PC-3 (cell line): ENCODE measurements around the gene CHD9. TPM values are rescaled to one million over a fixed set of nuclear protein-coding genes. Genes with fewer than 3 reads are reported as not detected.

ENCODE experiments used
- ATAC-seq: fragments of 200-7000 bp; cut with Tn5 transposase; 2 replicates; pipeline ENCODE4 v1.9.1; 2020; ENCODE audit warnings: mild to moderate bottlenecking, moderate library complexity
- BruUV-seq: library from RNA; stranded (reverse); fragments of 400-500 nt; replicated peaks from 2 replicates; lab custom pipeline; 2021; lab: Mats Ljungman, UMichigan
- CTCF ChIA-PET: fragments of 300-600 bp; sonication (Branson Sonifier 250); formaldehyde crosslinking; loops from one replicate; lab custom pipeline; 2022; ENCODE audit warnings: antibody characterized with exemption; lab: Charles Lee
- POLR2A ChIA-PET: fragments of 300-600 bp; sonication (Branson Sonifier 250); formaldehyde crosslinking; loops from one replicate; lab custom pipeline; 2022; ENCODE audit warnings: antibody characterized with exemption; ENCODE audit not compliant: unreplicated experiment; lab: Charles Lee
- DNase-seq: peaks from one replicate; pipeline ENCODE4 v3.0.0-alpha.2; 2015
- H2AFZ ChIP-seq: fragments of 300-600 bp; sonication (generic); 2 replicates; pipeline ENCODE4 v1.6.0; 2016; ENCODE audit warnings: antibody characterized with exemption, low read length
- H3F3A ChIP-seq: fragments of 300-600 bp; sonication (generic); one replicate; pipeline ENCODE4 v1.6.0; 2017; ENCODE audit warnings: antibody characterized with exemption, low read length, control low read depth, mild to moderate bottlenecking; ENCODE audit not compliant: unreplicated experiment
- H3K27ac ChIP-seq: fragments of 300-600 bp; sonication (generic); 2 replicates; pipeline ENCODE4 v1.5.1; 2016; ENCODE audit warnings: mild to moderate bottlenecking, low read length
- H3K27me3 ChIP-seq: fragments of 300-600 bp; sonication (generic); 2 replicates; pipeline ENCODE4 v1.6.1; 2016; ENCODE audit warnings: low read length, mixed read lengths
- H3K36me3 ChIP-seq: fragments of 300-600 bp; sonication (generic); 2 replicates; pipeline ENCODE4 v1.6.1; 2016; ENCODE audit warnings: low read depth, mixed run types, low read length, mixed read lengths
- H3K4me1 ChIP-seq: fragments of 300-600 bp; sonication (generic); 2 replicates; pipeline ENCODE4 v1.5.1; 2016; ENCODE audit warnings: low read length; ENCODE audit not compliant: insufficient read depth
- H3K4me2 ChIP-seq: fragments of 300-600 bp; sonication (generic); 2 replicates; pipeline ENCODE4 v1.6.0; 2016; ENCODE audit warnings: low read length
- H3K4me3 ChIP-seq: fragments of 300-600 bp; sonication (generic); 2 replicates; pipeline ENCODE4 v1.5.1; 2016; ENCODE audit warnings: mild to moderate bottlenecking, low read length, mixed read lengths
- H3K79me2 ChIP-seq: fragments of 300-600 bp; sonication (generic); 2 replicates; pipeline ENCODE4 v1.6.1; 2017; ENCODE audit warnings: low read length, mixed read lengths
- H3K9ac ChIP-seq: fragments of 300-600 bp; sonication (generic); 2 replicates; pipeline ENCODE4 v1.6.0; 2016; ENCODE audit warnings: mild to moderate bottlenecking, low read length
- H3K9me2 ChIP-seq: fragments of 300-600 bp; sonication (generic); replicated peaks from 2 replicates; pipeline ENCODE4 v1.6.1; 2016; ENCODE audit warnings: mixed run types, low read length, mixed read lengths
- H3K9me3 ChIP-seq: fragments of 300-600 bp; sonication (generic); 2 replicates; pipeline ENCODE4 v1.6.1; 2016; ENCODE audit warnings: low read length, mixed read lengths
- H4K20me1 ChIP-seq: fragments of 300-600 bp; sonication (generic); 2 replicates; pipeline ENCODE4 v1.6.1; 2016; ENCODE audit warnings: low read length, mixed read lengths
- EZH2 ChIP-seq: fragments of 300-600 bp; sonication (generic); IDR thresholded peaks from one replicate; pipeline ENCODE4 v1.6.1; 2017; ENCODE audit warnings: antibody characterized with exemption, mild to moderate bottlenecking, low read length; ENCODE audit not compliant: unreplicated experiment
- EZH2phosphoT487 ChIP-seq: fragments of 300-600 bp; sonication (generic); IDR thresholded peaks from 2 replicates; pipeline ENCODE4 v1.6.1; 2018; ENCODE audit warnings: mild to moderate bottlenecking, antibody characterized with exemption, low read length, borderline replicate concordance
- intact Hi-C: fragments of 100-400 bp; cut with micrococcal nuclease; formaldehyde crosslinking; loops from 2 replicates; pipeline ENCODE4 v1.9.0; 2023
- total RNA-seq: library from RNA; depleted of rRNA; stranded (reverse); fragments of >200 nt; gene quantifications from 2 replicates; pipeline ENCODE4 v1.2.3, GENCODE V29; 2014
- TF ChIP-seq, protein P1 (sequence below): fragments of 300-600 bp; sonication (generic); conservative IDR thresholded peaks from 2 replicates; pipeline ENCODE4 v1.5.1; 2017; ENCODE audit warnings: antibody characterized with exemption, low read depth, mild to moderate bottlenecking, low read length

Gene CHD9
- total RNA-seq, 1 experiment from 2014 or later = 13.3 TPM

DNA sequence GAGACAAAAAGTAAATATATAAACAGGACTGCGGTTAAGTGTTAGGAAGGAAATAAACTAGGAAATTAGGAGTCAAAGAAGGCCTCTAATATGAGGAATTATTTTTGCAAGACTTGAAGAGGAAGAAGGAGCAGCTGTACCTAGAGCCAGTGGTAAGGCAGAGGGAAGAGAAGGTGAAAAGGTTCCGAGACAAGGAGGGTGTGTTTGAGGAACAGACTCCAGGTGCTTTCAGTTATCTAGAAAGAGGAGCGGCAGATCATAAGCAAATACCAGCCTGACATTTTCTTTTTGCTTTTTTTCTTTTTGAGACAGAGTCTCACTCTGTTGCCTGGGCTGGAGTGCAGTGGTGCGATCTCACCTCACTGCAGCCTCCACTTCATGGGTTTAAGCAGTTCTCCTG lies 61.0 kb downstream of the CHD9 start:
- POLR2A ChIA-PET = no interaction called here
- no TSS peak for BruUV-seq
- no peaks in the 10 kb centered on the region for H4K20me1 ChIP-seq
- no peak overlapping the region for H3K4me2 ChIP-seq
- no peaks in the 10 kb centered on the region for H3K9me2 ChIP-seq
- TF ChIP-seq, protein P1, sequence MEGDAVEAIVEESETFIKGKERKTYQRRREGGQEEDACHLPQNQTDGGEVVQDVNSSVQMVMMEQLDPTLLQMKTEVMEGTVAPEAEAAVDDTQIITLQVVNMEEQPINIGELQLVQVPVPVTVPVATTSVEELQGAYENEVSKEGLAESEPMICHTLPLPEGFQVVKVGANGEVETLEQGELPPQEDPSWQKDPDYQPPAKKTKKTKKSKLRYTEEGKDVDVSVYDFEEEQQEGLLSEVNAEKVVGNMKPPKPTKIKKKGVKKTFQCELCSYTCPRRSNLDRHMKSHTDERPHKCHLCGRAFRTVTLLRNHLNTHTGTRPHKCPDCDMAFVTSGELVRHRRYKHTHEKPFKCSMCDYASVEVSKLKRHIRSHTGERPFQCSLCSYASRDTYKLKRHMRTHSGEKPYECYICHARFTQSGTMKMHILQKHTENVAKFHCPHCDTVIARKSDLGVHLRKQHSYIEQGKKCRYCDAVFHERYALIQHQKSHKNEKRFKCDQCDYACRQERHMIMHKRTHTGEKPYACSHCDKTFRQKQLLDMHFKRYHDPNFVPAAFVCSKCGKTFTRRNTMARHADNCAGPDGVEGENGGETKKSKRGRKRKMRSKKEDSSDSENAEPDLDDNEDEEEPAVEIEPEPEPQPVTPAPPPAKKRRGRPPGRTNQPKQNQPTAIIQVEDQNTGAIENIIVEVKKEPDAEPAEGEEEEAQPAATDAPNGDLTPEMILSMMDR = no peak
- TF ChIP-seq EZH2 (no peak), EZH2phosphoT487 (no peak)
- H3F3A ChIP-seq = no peaks in the 10 kb centered on the region
- no peaks in the 10 kb centered on the region for H3K4me1 ChIP-seq
- DNase-seq (no peak), ATAC-seq (no peak)
- no peaks in the 10 kb centered on the region for H3K9me3 ChIP-seq
- H3K4me3 ChIP-seq = no peak overlapping the region
- H2AFZ ChIP-seq = no peak overlapping the region
- intact Hi-C loops = no loop called here
- no peaks in the 10 kb centered on the region for H3K79me2 ChIP-seq
- CTCF ChIA-PET = no interaction called here
- no peak overlapping the region for H3K27ac ChIP-seq
- no peaks in the 10 kb centered on the region for H3K36me3 ChIP-seq
- H3K27me3 ChIP-seq = no peaks in the 10 kb centered on the region
- no peak overlapping the region for H3K9ac ChIP-seq

DNA sequence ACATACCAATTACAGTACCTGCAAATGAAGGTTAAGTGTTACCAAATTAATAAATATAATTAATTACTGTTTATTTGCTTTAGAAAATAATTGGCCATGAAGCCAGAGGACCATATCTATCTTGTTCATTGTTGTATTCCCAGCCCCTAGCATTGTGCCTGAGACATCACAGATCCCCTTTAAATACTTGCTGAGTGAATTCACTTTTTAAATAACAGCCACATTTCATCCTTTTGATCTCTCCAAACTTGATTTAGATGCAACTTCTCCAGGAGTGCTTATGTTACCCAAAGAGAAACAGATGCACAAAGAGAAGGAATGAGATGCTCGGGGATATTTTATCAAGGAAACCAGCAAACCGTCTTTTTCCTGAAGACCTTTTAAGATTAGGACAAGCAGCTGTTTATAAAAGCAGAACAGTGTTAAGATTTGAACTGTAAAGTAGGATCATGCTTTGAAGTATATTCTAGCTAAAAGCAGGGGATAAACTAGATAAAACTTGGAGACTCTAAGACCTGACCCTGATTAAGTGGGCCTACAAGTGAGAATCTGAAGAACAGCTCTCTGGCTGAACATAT lies 66.3 kb downstream of the CHD9 start:
- Histone ChIP-seq H3K9me2 (no peaks in the 10 kb centered on the region), H3K79me2 (no peaks in the 10 kb centered on the region), H3K9me3 (no peaks in the 10 kb centered on the region), H3K4me2 (no peak overlapping the region), H3K36me3 (no peaks in the 10 kb centered on the region), H3F3A (no peaks in the 10 kb centered on the region), H3K4me1 (no peaks in the 10 kb centered on the region), H3K27ac (no peak overlapping the region), H3K27me3 (no peaks in the 10 kb centered on the region), H3K4me3 (no peak overlapping the region), H2AFZ (no peak overlapping the region), H4K20me1 (no peaks in the 10 kb centered on the region), H3K9ac (no peak overlapping the region)
- POLR2A ChIA-PET = no interaction called here
- TF ChIP-seq EZH2phosphoT487 (no peak), EZH2 (no peak)
- TF ChIP-seq, protein P1 = no peak
- CTCF ChIA-PET = interaction anchor here (0.5 kb wide), 1 partner anchor 9 kb away, joined by 3 read pairs; no protein-coding TSS in a partner anchor
- DNase-seq = no peak
- no peak for ATAC-seq
- intact Hi-C loops = no loop called here
- BruUV-seq = no TSS peak

DNA sequence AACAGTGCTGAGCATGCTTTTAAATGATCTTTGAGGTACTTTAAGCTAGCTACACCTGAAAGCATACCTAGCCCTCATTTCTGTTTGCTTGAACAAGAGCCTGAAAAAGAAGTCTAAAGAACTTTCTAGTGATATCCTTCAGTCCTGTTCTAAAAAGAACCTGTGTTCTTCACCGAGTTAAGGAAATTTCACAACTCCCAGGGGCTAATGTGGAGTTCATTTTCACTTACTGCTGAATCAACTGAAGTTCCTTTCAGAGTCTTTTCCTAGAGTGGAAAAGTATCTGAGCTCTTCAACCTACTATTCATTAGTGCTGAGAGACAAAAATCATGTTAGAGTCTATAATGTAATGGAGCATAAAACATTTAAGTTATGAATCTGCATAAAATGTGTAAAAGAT lies 66.9 kb downstream of the CHD9 start:
- CTCF ChIA-PET = interaction anchor here (0.5 kb wide), 1 partner anchor 9 kb away, joined by 3 read pairs; no protein-coding TSS in a partner anchor
- TF ChIP-seq EZH2 = no peak
- no peak for TF ChIP-seq EZH2phosphoT487
- TF ChIP-seq, protein P1 = no peak
- Histone ChIP-seq H3K27ac (no peak overlapping the region), H3K36me3 (no peaks in the 10 kb centered on the region), H3K4me1 (no peaks in the 10 kb centered on the region), H3K4me3 (no peak overlapping the region), H3K4me2 (no peak overlapping the region), H3K9me2 (no peaks in the 10 kb centered on the region), H3F3A (no peaks in the 10 kb centered on the region), H3K9ac (no peak overlapping the region), H4K20me1 (no peaks in the 10 kb centered on the region), H3K27me3 (no peaks in the 10 kb centered on the region), H2AFZ (no peak overlapping the region), H3K9me3 (no peaks in the 10 kb centered on the region), H3K79me2 (no peaks in the 10 kb centered on the region)
- DNase-seq (no peak), ATAC-seq (no peak)
- POLR2A ChIA-PET = no interaction called here
- BruUV-seq = no TSS peak
- intact Hi-C loops = no loop called here
